HL-60 (cell line): ENCODE data around the gene DIP2A.

ENCODE experiments used
- CTCF ChIP-seq: IDR thresholded peaks from one replicate; pipeline ENCODE4 v1.5.1; 2011; ENCODE audit warnings: low read length, control low read depth, inconsistent platforms; ENCODE audit not compliant: insufficient read depth
- GABPA ChIP-seq: IDR thresholded peaks from 2 replicates; pipeline ENCODE4 v1.6.1; 2012; ENCODE audit warnings: low read depth
- POLR2AphosphoS5 ChIP-seq: IDR thresholded peaks from 2 replicates; pipeline ENCODE4 v1.6.1; 2012; ENCODE audit warnings: low read depth
- REST ChIP-seq: IDR thresholded peaks from 2 replicates; pipeline ENCODE4 v1.6.1; 2012; ENCODE audit warnings: low read depth; ENCODE audit not compliant: insufficient replicate concordance
- SPI1 ChIP-seq: IDR thresholded peaks from 2 replicates; pipeline ENCODE4 v1.6.1; 2012; ENCODE audit warnings: low read depth, mild to moderate bottlenecking, borderline replicate concordance

- TF ChIP-seq REST (no peak), CTCF (no peak), SPI1 (no peak), POLR2AphosphoS5 (no peak), GABPA (no peak)
Observed at GRCh38 chr21:46606427-46606813, 147.7 kb downstream of the DIP2A start.
